Measurements from ENCODE around the gene BORCS6. TPM values are rescaled to one million over a fixed set of nuclear protein-coding genes. Genes with fewer than 3 reads are reported as not detected.

The BORCS6 gene
- total and polyA plus RNA-seq, 9 of the 15 experiments (the other 6 are each of a cell fraction or from before 2014, with no cell fraction given), result 0.01 to 7.4 (median 2.3) TPM

DNA sequence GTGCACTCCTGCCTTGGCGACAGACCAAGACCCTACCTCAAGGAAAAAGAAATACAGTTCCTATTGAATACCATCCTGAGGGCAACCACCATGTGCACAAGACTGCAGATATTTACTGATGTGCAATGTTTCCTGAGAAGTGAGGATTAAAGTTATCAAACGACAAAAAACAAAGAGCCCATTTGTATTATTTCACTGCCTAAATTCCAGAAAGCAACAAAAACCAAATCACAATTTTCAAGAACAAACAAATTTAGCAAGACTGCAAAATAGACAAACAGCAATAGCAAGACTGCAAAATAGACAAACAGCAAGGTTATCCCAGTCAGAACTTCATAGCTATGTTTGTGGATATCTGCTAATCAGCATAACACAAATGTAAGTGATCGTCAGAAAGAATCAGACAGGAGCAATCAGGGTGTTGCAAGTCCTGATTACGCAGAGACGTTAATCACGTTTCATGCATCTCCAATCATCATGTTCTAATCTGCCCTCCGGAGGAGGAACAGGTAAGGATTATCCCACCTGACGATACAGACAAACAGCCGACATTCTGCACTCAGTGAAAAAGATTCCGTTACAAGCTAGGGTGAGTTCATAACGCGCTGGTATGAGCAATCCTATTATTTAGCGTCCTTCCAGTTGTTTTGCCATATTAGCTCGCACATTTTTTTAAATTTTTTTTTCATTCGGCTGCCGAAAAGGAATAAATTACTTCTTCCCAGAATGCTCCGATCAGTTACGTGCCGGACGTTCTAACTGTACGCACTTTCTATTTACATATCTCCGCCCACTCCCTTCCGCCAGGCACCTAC is 16.7 kb downstream of the BORCS6 start (continued):
- TF ChIP-seq RBM17 (IDR thresholded peaks at IDR 0.05; ENCODE audit: borderline replicate concordance, low read depth, low read length) (no peak), THRB (CRISPR knock-in tag; conservative IDR thresholded peaks at IDR 0.05) (peak; percentile 100), COPS2 (conservative IDR thresholded peaks at IDR 0.05) (no peak), PRPF4 (IDR thresholded peaks at IDR 0.05; ENCODE audit: insufficient read depth, low read depth, low read length, poor library complexity, severe bottlenecking) (no peak), ZSCAN32 (CRISPR knock-in tag; IDR thresholded peaks at IDR 0.05) (peak; percentile 68; the same call in 1 of the 2 replicates), NR2C2 (CRISPR knock-in tag; IDR thresholded peaks at IDR 0.05) (0 out of 2 replicates have a peak, but pooled peaks have one; percentile 33), NR2C2 (tag; IDR thresholded peaks at IDR 0.05) (peak; percentile 55), CBX5 (IDR thresholded peaks at IDR 0.05; ENCODE audit: borderline replicate concordance, low read depth) (no peak), C11orf30 (IDR thresholded peaks at IDR 0.05; ENCODE audit: low read depth) (peak; percentile 91), CTBP1 (IDR thresholded peaks at IDR 0.05; ENCODE audit: borderline replicate concordance) (peak; percentile 99), RBM34 (IDR thresholded peaks at IDR 0.05; ENCODE audit: borderline replicate concordance, insufficient read depth, low read length) (no peak), ZNF699 (CRISPR knock-in tag; IDR thresholded peaks at IDR 0.05; ENCODE audit: insufficient replicate concordance) (no peak), MEF2D (tag; conservative IDR thresholded peaks at IDR 0.05; ENCODE audit: low read depth) (peak; percentile 80), NCOA4 (IDR thresholded peaks at IDR 0.05; ENCODE audit: partially characterized antibody) (peak; percentile 96), ARNT (IDR thresholded peaks at IDR 0.05) (peak; percentile 95 to 98), BDP1 (IDR thresholded peaks at IDR 0.05; ENCODE audit: insufficient read depth, insufficient read length) (no peak), GATAD2B (IDR thresholded peaks at IDR 0.05; ENCODE audit: borderline replicate concordance) (peak; percentile 99), SAFB2 (IDR thresholded peaks at IDR 0.05; ENCODE audit: borderline replicate concordance, low read depth, low read length, severe bottlenecking) (no peak)
- TF ChIP-seq, protein P1, sequence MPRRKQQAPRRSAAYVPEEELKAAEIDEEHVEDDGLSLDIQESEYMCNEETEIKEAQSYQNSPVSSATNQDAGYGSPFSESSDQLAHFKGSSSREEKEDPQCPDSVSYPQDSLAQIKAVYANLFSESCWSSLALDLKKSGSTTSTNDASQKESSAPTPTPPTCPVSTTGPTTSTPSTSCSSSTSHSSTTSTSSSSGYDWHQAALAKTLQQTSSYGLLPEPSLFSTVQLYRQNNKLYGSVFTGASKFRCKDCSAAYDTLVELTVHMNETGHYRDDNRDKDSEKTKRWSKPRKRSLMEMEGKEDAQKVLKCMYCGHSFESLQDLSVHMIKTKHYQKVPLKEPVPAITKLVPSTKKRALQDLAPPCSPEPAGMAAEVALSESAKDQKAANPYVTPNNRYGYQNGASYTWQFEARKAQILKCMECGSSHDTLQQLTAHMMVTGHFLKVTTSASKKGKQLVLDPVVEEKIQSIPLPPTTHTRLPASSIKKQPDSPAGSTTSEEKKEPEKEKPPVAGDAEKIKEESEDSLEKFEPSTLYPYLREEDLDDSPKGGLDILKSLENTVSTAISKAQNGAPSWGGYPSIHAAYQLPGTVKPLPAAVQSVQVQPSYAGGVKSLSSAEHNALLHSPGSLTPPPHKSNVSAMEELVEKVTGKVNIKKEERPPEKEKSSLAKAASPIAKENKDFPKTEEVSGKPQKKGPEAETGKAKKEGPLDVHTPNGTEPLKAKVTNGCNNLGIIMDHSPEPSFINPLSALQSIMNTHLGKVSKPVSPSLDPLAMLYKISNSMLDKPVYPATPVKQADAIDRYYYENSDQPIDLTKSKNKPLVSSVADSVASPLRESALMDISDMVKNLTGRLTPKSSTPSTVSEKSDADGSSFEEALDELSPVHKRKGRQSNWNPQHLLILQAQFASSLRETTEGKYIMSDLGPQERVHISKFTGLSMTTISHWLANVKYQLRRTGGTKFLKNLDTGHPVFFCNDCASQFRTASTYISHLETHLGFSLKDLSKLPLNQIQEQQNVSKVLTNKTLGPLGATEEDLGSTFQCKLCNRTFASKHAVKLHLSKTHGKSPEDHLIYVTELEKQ (CRISPR knock-in tag; IDR thresholded peaks at IDR 0.05), result 0 out of 2 replicates have a peak, but pooled peaks have one; percentile 58
